ENCODE data around the gene XPO5. TPM values are rescaled to one million over a fixed set of nuclear protein-coding genes. Genes with fewer than 3 reads are reported as not detected.

XPO5 gene
- polyA plus RNA-seq (2013) = 27.8 and 30.9 TPM in 2 replicates

DNA sequence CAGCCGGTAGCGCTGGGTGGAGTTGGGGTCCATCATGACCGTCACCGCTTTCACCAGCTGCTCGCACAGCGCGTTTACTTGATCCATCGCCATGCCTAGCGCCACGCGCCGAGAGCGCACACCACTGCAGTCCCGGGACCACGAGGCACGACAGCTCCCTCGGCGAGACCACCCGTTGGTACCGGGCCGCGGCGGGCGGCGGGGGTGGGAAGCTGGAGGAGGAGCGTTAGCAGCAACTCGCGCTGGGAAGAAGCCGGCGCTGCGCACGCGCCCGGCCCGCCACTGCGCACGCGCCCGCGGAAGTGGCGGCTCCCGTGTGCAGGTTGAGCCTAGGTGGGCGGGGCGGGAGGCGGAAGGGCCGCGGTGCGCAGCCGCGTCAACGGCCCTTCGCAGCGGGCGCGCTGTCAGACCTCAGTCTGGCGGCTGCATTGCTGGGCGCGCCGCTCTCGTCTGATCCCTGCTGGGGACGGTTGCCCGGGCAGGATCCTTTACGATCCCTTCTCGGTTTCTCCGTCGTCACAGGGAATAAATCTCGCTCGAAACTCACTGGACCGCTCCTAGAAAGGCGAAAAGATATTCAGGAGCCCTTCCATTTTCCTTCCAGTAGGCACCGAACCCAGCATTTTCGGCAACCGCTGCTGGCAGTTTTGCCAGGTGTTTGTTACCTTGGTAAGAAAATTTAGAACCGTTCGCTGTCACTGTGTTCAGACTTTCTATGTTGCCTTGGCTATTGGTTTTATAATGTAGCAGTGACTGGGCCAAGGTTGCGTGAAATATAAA lies at the start of gene XPO5, which contains the start of gene POLH:
TSS of gene XPO5 (minus strand) at position 267 of the 780 bp plus-strand sequence. CDS start at position 93, 174 bp downstream.
TSS of gene POLH (plus strand) at position 414 of the 780 bp plus-strand sequence. CDS start 6,135 bp downstream, outside the sequence.
- Histone ChIP-seq H4K91ac (ENCODE audit: low read depth, low read length) (peak within 1 kb of the TSS; percentile 74), H3K9me3 (ENCODE audit: insufficient read depth, low read depth, low read length) (no peaks in the 10 kb centered on the region), H3K4me2 (ENCODE audit: low read length) (peak within 1 kb of the TSS; percentile 94), H3K79me1 (ENCODE audit: low read length) (peaks cover 8% of the 10 kb centered on the region), H2BK12ac (ENCODE audit: low read length) (no peak within 1 kb of the TSS), H3K4ac (ENCODE audit: low read depth, low read length) (peak within 1 kb of the TSS; percentile 77), H3K18ac (ENCODE audit: low read length) (peak within 1 kb of the TSS; percentile 67), H2BK120ac (ENCODE audit: insufficient read depth, low read length, poor library complexity) (peak within 1 kb of the TSS; percentile 48), H2AK5ac (ENCODE audit: low read length) (peak within 1 kb of the TSS; percentile 2), H4K12ac (ENCODE audit: low read depth, low read length) (peak within 1 kb of the TSS; percentile 45), H3K27me3 (ENCODE audit: insufficient read depth, low read length) (no peaks in the 10 kb centered on the region), H3K36me3 (ENCODE audit: control insufficient read depth in 1 of 2, insufficient read depth in 2 of 2, low read length in 2 of 2) (peaks cover 6 to 8% of the 10 kb centered on the region in 2 experiments), H3K4me3 (ENCODE audit: low read depth, low read length) (peak within 1 kb of the TSS; percentile 99), H3K14ac (ENCODE audit: low read length) (peak within 1 kb of the TSS; percentile 87), H3K79me2 (ENCODE audit: control insufficient read depth, insufficient read depth, low read length, poor library complexity) (peaks cover 16% of the 10 kb centered on the region), H2BK5ac (ENCODE audit: low read depth, low read length, poor library complexity) (peak within 1 kb of the TSS; percentile 79), H3K27ac (ENCODE audit: low read depth, low read length) (peak within 1 kb of the TSS; percentile 80), H3K4me1 (ENCODE audit: control insufficient read depth in 1 of 2, insufficient read depth in 2 of 2, low read length in 2 of 2) (peaks cover 0 to 3% of the 10 kb centered on the region in 2 experiments), H2AFZ (ENCODE audit: insufficient read depth, low read length, poor library complexity) (peak within 1 kb of the TSS; percentile 89), H3K23ac (ENCODE audit: low read length) (peak within 1 kb of the TSS; percentile 59), H4K8ac (ENCODE audit: low read depth, low read length) (peak within 1 kb of the TSS; percentile 56), H3K9ac (ENCODE audit: low read length) (peak within 1 kb of the TSS; percentile 97)
- DNase-seq = peak; percentile 96 to 97
- no CpG with 5 or more reads among the region's 76 CpGs for WGBS (ENCODE audit: extremely low coverage, insufficient coverage, insufficient read length)

DNA sequence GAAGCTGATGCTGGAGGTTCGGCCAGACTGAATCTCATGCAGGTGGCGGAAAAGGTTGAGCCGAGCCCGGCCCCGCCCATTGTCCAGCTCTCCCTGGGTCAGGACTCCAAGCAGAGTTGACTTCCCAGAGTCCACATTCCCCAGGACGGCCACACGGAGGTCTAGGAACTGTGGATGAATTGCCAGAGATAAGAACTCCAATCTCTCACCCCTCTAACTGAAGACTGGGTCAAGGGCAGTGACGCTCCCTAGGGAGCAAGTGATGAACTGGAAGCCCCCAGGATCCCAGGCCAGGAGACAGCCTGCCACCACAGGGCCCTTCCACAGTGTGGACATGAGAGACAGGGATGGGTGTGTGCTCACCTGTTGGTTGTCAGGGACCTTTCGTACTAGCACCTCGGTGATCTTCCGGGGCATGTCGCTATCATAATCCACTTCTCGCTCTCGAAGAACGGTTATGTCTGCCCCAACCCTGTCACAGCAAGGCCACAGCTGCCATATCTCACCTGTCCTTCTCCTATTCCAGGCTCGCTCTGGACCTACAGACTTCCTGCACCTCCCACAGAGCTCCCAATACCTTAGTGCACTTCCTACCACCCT lies 49.7 kb upstream of the XPO5 start:
- Histone ChIP-seq H3K4me3 (ENCODE audit: low read depth, low read length) (no peak overlapping the region), H2BK5ac (ENCODE audit: low read depth, low read length, poor library complexity) (no peak overlapping the region), H3K79me2 (ENCODE audit: control insufficient read depth, insufficient read depth, low read length, poor library complexity) (peaks cover 12% of the 10 kb centered on the region), H3K4ac (ENCODE audit: low read depth, low read length) (no peak overlapping the region), H3K4me1 (ENCODE audit: control insufficient read depth in 1 of 2, insufficient read depth in 2 of 2, low read length in 2 of 2) (peaks cover 0 to 13% of the 10 kb centered on the region in 2 experiments), H3K9ac (ENCODE audit: low read length) (no peak overlapping the region), H3K27ac (ENCODE audit: low read depth, low read length) (no peak overlapping the region), H2BK12ac (ENCODE audit: low read length) (no peak overlapping the region), H3K9me3 (ENCODE audit: insufficient read depth, low read depth, low read length) (no peaks in the 10 kb centered on the region), H3K27me3 (ENCODE audit: insufficient read depth, low read length) (no peaks in the 10 kb centered on the region), H3K36me3 (ENCODE audit: control insufficient read depth in 1 of 2, insufficient read depth in 2 of 2, low read length in 2 of 2) (peaks cover 49 to 54% of the 10 kb centered on the region in 2 experiments), H3K4me2 (ENCODE audit: low read length) (no peak overlapping the region), H2BK120ac (ENCODE audit: insufficient read depth, low read length, poor library complexity) (no peak overlapping the region), H3K23ac (ENCODE audit: low read length) (no peak overlapping the region), H2AFZ (ENCODE audit: insufficient read depth, low read length, poor library complexity) (no peak overlapping the region), H4K91ac (ENCODE audit: low read depth, low read length) (no peak overlapping the region), H3K14ac (ENCODE audit: low read length) (no peak overlapping the region), H4K12ac (ENCODE audit: low read depth, low read length) (no peak overlapping the region), H4K8ac (ENCODE audit: low read depth, low read length) (no peak overlapping the region), H3K18ac (ENCODE audit: low read length) (no peak overlapping the region), H3K79me1 (ENCODE audit: low read length) (peaks cover 15% of the 10 kb centered on the region), H2AK5ac (ENCODE audit: low read length) (no peak overlapping the region)
- WGBS (ENCODE audit: extremely low coverage, insufficient coverage, insufficient read length) = no CpG with 5 or more reads among the region's 16 CpGs
- DNase-seq = no peak

DNA sequence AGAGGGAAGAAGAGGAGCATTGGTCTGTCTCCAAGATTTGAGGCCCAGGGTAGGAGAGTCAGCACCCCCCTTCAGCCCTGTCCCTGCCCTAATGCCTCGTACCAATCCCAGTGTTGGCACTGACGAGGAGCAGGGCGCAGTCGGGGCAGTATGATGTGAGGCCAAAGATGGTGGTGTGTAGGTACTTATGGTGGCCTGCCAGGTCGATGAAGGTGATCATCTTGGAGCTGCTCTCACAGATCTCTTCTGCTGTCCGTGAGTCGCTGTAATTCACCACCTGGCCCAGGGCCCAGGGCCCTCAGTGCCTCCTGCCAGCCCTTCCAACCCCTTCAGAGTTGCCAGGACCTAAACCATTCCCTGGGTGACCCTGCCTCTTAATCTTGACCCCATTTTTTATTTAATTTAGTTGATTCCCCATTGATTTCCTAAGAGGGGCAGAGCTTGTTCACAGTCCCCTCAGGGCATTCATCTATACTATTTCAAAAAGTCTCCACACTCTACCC lies 49.0 kb upstream of the XPO5 start:
- Histone ChIP-seq H4K12ac (ENCODE audit: low read depth, low read length) (no peak overlapping the region), H3K36me3 (ENCODE audit: control insufficient read depth in 1 of 2, insufficient read depth in 2 of 2, low read length in 2 of 2) (peaks cover 49 to 58% of the 10 kb centered on the region in 2 experiments), H3K4me2 (ENCODE audit: low read length) (no peak overlapping the region), H3K79me1 (ENCODE audit: low read length) (peaks cover 12% of the 10 kb centered on the region), H2BK120ac (ENCODE audit: insufficient read depth, low read length, poor library complexity) (no peak overlapping the region), H4K91ac (ENCODE audit: low read depth, low read length) (no peak overlapping the region), H3K27me3 (ENCODE audit: insufficient read depth, low read length) (no peaks in the 10 kb centered on the region), H2AK5ac (ENCODE audit: low read length) (no peak overlapping the region), H3K4me3 (ENCODE audit: low read depth, low read length) (no peak overlapping the region), H3K79me2 (ENCODE audit: control insufficient read depth, insufficient read depth, low read length, poor library complexity) (peaks cover 12% of the 10 kb centered on the region), H4K8ac (ENCODE audit: low read depth, low read length) (no peak overlapping the region), H3K9ac (ENCODE audit: low read length) (no peak overlapping the region), H3K23ac (ENCODE audit: low read length) (no peak overlapping the region), H3K14ac (ENCODE audit: low read length) (no peak overlapping the region), H3K4ac (ENCODE audit: low read depth, low read length) (no peak overlapping the region), H3K4me1 (ENCODE audit: control insufficient read depth in 1 of 2, insufficient read depth in 2 of 2, low read length in 2 of 2) (peaks cover 0 to 9% of the 10 kb centered on the region in 2 experiments), H3K18ac (ENCODE audit: low read length) (no peak overlapping the region), H2BK5ac (ENCODE audit: low read depth, low read length, poor library complexity) (no peak overlapping the region), H3K9me3 (ENCODE audit: insufficient read depth, low read depth, low read length) (no peaks in the 10 kb centered on the region), H2BK12ac (ENCODE audit: low read length) (no peak overlapping the region), H3K27ac (ENCODE audit: low read depth, low read length) (no peak overlapping the region), H2AFZ (ENCODE audit: insufficient read depth, low read length, poor library complexity) (no peak overlapping the region)
- no CpG with 5 or more reads among the region's 7 CpGs for WGBS (ENCODE audit: extremely low coverage, insufficient coverage, insufficient read length)
- DNase-seq = no peak

DNA sequence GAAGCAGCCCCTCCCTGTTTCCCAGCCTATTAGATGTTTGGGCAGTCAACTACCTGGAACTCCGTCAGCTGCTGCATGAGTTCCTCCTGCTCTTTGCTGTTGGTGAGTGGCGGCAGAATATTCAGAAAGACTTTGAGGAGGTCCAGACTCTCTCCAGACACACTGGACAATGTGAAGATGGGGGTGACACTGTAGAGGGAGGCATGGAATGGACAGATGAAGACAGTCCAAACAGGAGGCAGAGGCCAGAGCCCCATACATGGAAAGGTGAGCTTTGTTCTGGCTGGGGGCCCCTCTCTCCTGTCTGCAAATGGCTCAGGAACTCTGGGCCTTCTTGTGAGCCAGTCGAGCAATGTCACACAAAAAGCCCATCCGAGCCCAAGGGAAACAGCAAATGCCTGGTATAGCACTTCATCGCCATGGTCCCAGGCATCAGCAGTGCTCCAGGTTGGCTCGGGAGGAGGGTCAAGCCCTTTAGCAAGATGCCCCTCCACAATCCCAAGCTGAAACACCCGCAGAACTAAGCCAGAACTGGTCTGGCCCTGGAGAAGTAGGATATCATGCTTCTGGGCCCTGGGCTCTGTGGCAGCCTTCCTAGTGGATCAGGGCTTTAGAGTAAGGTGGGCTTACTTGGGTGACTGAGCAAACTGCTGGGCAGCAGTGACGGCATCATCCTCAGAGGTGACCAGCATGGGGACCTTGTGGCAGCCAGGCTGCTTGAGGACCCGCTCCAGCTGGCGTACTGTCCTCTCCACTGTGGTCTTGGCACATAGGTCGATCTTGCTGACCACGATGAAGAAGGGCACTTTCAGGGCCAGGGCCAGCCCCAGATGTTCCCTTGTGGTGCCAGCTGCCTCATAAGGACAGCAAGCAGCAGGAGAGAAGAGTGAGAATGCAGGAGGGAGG lies 48.3 kb upstream of the XPO5 start:
- Histone ChIP-seq H2AFZ (ENCODE audit: insufficient read depth, low read length, poor library complexity) (no peak overlapping the region), H3K9me3 (ENCODE audit: insufficient read depth, low read depth, low read length) (no peaks in the 10 kb centered on the region), H4K91ac (ENCODE audit: low read depth, low read length) (no peak overlapping the region), H4K8ac (ENCODE audit: low read depth, low read length) (no peak overlapping the region), H3K79me1 (ENCODE audit: low read length) (peaks cover 7% of the 10 kb centered on the region), H3K23ac (ENCODE audit: low read length) (no peak overlapping the region), H3K27ac (ENCODE audit: low read depth, low read length) (no peak overlapping the region), H3K27me3 (ENCODE audit: insufficient read depth, low read length) (no peaks in the 10 kb centered on the region), H3K9ac (ENCODE audit: low read length) (no peak overlapping the region), H3K18ac (ENCODE audit: low read length) (no peak overlapping the region), H2BK120ac (ENCODE audit: insufficient read depth, low read length, poor library complexity) (no peak overlapping the region), H3K4me1 (ENCODE audit: control insufficient read depth in 1 of 2, insufficient read depth in 2 of 2, low read length in 2 of 2) (peaks cover 0 to 9% of the 10 kb centered on the region in 2 experiments), H3K36me3 (ENCODE audit: control insufficient read depth in 1 of 2, insufficient read depth in 2 of 2, low read length in 2 of 2) (peaks cover 49 to 58% of the 10 kb centered on the region in 2 experiments), H4K12ac (ENCODE audit: low read depth, low read length) (peak overlapping the region; percentile 19), H3K79me2 (ENCODE audit: control insufficient read depth, insufficient read depth, low read length, poor library complexity) (peaks cover 8% of the 10 kb centered on the region), H2BK12ac (ENCODE audit: low read length) (no peak overlapping the region), H3K4ac (ENCODE audit: low read depth, low read length) (no peak overlapping the region), H2AK5ac (ENCODE audit: low read length) (no peak overlapping the region), H3K4me3 (ENCODE audit: low read depth, low read length) (no peak overlapping the region), H3K4me2 (ENCODE audit: low read length) (no peak overlapping the region), H2BK5ac (ENCODE audit: low read depth, low read length, poor library complexity) (no peak overlapping the region), H3K14ac (ENCODE audit: low read length) (no peak overlapping the region)
- no CpG with 5 or more reads among the region's 12 CpGs for WGBS (ENCODE audit: extremely low coverage, insufficient coverage, insufficient read length)
- DNase-seq = no peak

Data from trophoblast cell (in vitro differentiated cells and primary cell).